ENCODE data around the gene E2F2. TPM values are rescaled to one million over a fixed set of nuclear protein-coding genes. Genes with fewer than 3 reads are reported as not detected.

Gene E2F2
- total and polyA plus RNA-seq, 11 donors = 0.04 to 2.7 (median 0.15) TPM; not detected in 1

GRCh38 chr1:23525558-23526250 lies 5.3 kb downstream of the E2F2 start:
- H3K9me3 ChIP-seq = no peaks in the 10 kb centered on the region
- intact Hi-C loops (cut with DNase I) = no loop called here
- H3K27ac ChIP-seq = peak overlapping the region in 1 of 12 donors; percentile 70
- ATAC-seq (no peak), DNase-seq (no peak)
- no peaks in the 10 kb centered on the region for H3K36me3 ChIP-seq
- H3K4me3 ChIP-seq = no peak overlapping the region
- H3K4me1 ChIP-seq = peaks cover 4 to 80% (median 14%) of the 10 kb centered on the region in 12 donors
- TF ChIP-seq POLR2A (IDR thresholded peaks at IDR 0.05) (no peak), CTCF (IDR thresholded peaks at IDR 0.05) (no peak)
- peaks cover 0 to 14% (median 0%) of the 10 kb centered on the region in 9 donors for H3K27me3 ChIP-seq
- WGBS, 4 donors = 74 to 83% (median 79%) methylated on average over 5 of the region's 5 CpGs

- Histone ChIP-seq H3K36me3 (no peaks in the 10 kb centered on the region), H3K9me3 (no peaks in the 10 kb centered on the region), H3K27me3 (peaks cover 0 to 6% (median 0%) of the 10 kb centered on the region in 9 donors), H3K27ac (peak overlapping the region in 1 of 12 donors; percentile 70), H3K4me1 (peaks cover 0 to 71% (median 6%) of the 10 kb centered on the region in 12 donors), H3K4me3 (no peak overlapping the region)
- TF ChIP-seq CTCF (IDR thresholded peaks at IDR 0.05) (no peak), POLR2A (IDR thresholded peaks at IDR 0.05) (no peak)
- peak in 2 of 5 donors; percentile 15 to 28 for DNase-seq
- 48 to 59% (median 53%) methylated on average over 7 to 9 of the region's 9 CpGs for WGBS, 4 donors
- ATAC-seq = no peak
- intact Hi-C loops (cut with DNase I) = no loop called here
Measured at GRCh38 chr1:23524716-23525401, 6.2 kb downstream of the E2F2 start.

GRCh38 chr1:23524163-23524562 lies 6.9 kb downstream of the E2F2 start:
- Histone ChIP-seq H3K36me3 (no peaks in the 10 kb centered on the region), H3K27ac (peak overlapping the region in 1 of 12 donors; percentile 70), H3K9me3 (no peaks in the 10 kb centered on the region), H3K4me1 (peaks cover 0 to 64% (median 6%) of the 10 kb centered on the region in 12 donors), H3K27me3 (peaks cover 0 to under 1% (median 0%) of the 10 kb centered on the region in 9 donors), H3K4me3 (no peak overlapping the region)
- ATAC-seq (no peak), DNase-seq (no peak)
- TF ChIP-seq CTCF (IDR thresholded peaks at IDR 0.05) (no peak), POLR2A (IDR thresholded peaks at IDR 0.05) (no peak)
- intact Hi-C loops (cut with DNase I) = no loop called here
- WGBS, 4 donors = 79 to 88% (median 84%) methylated on average over 3 of the region's 3 CpGs

GRCh38 chr1:23522244-23522982 lies 8.6 kb downstream of the E2F2 start:
- intact Hi-C loops (cut with DNase I) = no loop called here
- ATAC-seq = no peak

More at GRCh38 chr1:23522244-23522982, 8.6 kb downstream of the E2F2 start:
- H3K4me1 ChIP-seq = peaks cover 0 to 47% (median 0%) of the 10 kb centered on the region in 12 donors
- 89 to 91% (median 90%) methylated on average over 7 of the region's 7 CpGs for WGBS, 4 donors
- H3K27ac ChIP-seq = peak overlapping the region in 1 of 12 donors; percentile 20
- DNase-seq = no peak
- no peak overlapping the region for H3K4me3 ChIP-seq
- H3K27me3 ChIP-seq = no peaks in the 10 kb centered on the region
- no peaks in the 10 kb centered on the region for H3K9me3 ChIP-seq
- peaks cover 0 to 6% (median 0%) of the 10 kb centered on the region in 9 donors for H3K36me3 ChIP-seq
- TF ChIP-seq CTCF (IDR thresholded peaks at IDR 0.05) (no peak), POLR2A (IDR thresholded peaks at IDR 0.05) (no peak)

Measured in heart left ventricle (tissue), 16 donors.